Retina (tissue), 1 donor: Measurements from ENCODE around the gene SPAG17.

ENCODE experiments used
- DNase-seq: peaks from one replicate; pipeline ENCODE4 v3.0.0-alpha.2; 2016

SPAG17 gene

DNA sequence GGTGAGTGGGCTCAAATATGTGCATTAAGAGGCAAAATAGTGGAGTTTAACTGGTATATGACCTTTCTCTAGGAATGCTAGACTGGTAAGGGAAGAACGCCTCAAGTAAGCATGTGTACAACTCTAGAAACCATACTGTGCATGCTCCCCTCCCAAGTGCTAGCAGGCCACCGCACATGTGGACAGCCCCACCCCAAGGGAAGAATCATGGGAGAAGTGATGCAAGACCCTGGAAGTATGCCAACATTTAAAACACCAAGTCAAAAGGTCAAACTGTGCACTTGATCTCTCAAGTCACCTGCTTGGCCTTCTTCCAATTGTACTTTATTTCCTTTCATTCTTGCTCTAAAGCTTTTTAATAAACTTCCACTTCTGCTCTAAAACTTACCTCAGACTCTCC lies 135.0 kb downstream of the SPAG17 start:
- no peak for DNase-seq

DNA sequence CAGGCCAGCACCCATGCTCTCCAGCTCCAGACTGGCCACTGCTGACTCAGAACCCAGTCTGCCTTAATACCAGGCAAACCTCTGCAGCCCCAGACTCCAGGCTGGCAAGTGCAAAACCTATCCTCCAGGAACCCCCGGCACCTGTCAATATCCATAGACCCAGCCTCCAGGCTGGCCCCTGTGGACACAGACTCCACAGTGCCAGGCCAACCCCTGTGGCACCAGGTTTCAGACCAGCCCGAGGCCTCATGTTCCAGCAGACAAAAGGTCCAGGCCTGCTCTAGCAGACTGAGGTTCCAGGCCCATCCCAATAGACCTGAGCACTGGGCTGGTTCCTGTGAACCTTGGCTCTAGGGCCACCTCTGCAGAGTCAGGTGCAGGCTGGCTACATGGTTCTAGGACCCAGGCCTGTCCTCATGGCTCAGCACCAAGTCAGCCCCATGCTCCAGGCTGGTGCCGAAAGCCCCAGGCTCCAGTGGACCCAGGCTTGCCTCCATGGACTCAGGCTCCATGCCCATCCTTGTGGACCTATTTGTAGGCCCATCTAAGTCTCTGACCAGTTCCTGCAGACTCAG lies 137.3 kb downstream of the SPAG17 start:
- DNase-seq, result no peak

GRCh38 chr1:118047006-118047649 lies 137.9 kb downstream of the SPAG17 start:
- no peak for DNase-seq

- no peak for DNase-seq
These were observed 141.4 kb downstream of the SPAG17 start for GRCh38 chr1:118043624-118044023.

DNA sequence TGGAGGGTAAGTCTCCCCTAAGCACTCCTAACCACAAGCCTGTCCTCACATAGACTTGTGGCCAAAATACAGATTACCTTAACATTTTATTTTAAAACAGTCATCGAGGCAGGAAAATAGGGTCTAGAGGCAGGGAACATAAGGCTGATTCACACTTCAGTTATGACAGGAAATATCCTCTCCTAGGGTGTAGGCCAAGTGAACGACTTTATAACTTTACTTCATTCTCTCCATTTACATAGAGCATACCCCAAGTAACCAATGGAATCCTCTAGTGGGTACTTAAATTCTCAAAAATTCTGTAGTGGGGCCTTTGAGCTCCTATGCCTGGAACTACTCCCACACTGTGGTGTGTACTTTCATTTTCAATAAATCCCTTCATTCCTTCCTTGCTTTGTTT lies 142.5 kb downstream of the SPAG17 start:
- DNase-seq, result no peak

- DNase-seq, result no peak
These were observed 145.9 kb downstream of the SPAG17 start for GRCh38 chr1:118039170-118039569.

DNA sequence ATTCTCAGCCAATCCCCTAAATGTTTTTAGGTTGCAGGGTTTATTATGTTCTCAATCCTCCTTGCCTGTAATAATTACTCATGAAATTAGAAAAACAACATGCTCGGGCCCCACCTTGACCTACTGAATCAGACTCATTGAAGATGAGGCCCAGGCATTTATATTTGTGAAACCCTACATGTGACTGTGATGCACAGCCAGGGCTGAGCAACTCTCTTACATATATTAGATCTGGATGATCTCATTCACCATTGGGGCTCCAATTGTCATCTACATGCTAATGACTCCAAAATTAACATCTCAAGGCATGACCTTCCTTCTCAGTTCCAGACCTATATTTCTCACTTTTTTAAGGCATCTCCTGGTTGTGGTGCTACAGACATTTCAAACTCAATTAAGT lies 152.1 kb downstream of the SPAG17 start:
- DNase-seq, result no peak

DNA sequence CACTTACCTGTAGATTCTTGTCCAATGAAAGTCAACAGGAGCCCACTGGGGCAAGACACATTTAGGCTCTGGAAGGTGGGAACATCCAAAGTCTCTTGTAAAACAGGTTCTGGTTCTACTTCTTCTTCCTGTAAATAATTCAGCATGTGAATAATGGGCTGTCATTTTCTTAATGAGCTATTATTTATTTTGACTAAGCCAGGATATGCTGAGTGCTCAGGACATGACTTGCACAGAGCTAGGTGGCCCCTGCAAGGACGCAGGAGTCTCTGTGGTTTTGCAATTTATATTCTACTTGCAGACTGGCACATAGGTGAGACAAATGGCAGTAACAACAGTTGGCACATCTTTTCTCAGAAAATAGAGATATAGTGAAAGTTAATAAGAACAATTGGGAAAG lies 156.8 kb downstream of the SPAG17 start:
- no peak for DNase-seq

GRCh38 chr1:118023199-118023598 lies 161.8 kb downstream of the SPAG17 start:
- no peak for DNase-seq

DNA sequence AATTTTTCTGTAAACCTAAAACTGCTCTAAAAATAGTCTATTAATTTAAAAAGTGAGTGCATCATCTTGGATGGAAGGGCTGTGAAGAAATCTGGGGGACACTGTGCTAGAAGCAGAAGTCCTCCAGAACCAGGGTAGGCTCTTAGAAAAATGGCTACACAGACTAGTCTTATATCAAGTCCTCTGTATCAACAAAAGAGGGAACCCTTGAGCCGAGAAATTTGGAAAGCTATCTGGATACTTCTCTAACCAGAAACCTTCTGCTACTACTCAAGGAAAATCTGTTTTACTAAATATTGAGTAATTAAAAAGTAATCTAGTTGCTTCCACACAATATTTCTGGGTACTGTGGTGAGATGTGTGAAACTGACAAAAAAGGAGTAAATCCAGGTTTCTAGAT lies 163.4 kb downstream of the SPAG17 start:
- DNase-seq, result no peak

DNA sequence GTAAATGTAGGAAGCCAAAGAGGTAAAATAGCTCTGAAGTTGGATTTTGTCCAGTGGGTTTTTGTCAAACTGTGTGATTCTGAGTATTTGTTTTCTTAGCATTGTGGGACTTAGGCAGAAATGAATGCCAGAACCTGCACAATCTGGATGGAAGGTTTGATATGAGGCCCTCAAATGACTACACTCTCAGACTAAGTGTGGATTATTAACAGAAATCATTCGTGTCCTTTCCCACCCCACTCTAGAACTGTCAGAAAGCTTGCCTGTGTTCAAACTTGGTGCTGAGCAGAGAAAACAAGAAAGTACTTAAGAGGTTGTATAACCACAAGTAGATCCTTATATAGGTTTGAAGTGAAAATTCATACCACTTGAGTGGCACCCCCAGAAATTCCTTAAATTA lies 167.0 kb downstream of the SPAG17 start:
- no peak for DNase-seq

- no peak for DNase-seq
These were observed 171.1 kb downstream of the SPAG17 start for GRCh38 chr1:118013938-118014337.

- no peak for DNase-seq
These were observed 171.7 kb downstream of the SPAG17 start for GRCh38 chr1:118013336-118013735.

DNA sequence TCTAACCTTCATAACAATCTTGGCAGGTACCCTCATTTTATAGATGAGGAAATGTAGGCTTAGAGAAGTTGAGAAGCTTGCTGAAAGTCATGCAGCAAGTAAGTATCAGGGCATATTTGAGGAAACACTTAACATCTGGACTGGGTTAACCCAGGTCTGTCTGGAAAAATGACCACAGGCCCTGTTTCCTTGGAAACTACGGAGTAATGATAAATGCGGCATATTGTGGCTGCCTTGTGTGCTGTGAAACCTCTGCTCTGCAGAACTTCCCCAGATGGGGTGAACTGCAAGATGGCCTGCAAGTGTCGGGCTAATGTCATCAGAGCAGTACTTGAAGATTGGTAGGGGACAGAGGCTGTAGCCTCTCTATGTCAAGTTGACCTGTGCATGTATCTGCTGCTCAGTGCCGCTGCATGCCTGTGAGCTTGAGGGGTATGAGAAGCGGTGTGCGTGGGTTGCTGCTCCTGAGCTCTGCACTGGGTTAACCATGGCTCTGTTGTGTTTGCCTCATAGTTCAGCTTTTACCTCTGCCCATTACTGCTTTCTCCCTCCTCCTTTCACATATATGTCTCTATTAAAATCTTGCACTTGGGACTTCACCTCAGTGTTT lies 172.4 kb downstream of the SPAG17 start:
- no peak for DNase-seq

DNA sequence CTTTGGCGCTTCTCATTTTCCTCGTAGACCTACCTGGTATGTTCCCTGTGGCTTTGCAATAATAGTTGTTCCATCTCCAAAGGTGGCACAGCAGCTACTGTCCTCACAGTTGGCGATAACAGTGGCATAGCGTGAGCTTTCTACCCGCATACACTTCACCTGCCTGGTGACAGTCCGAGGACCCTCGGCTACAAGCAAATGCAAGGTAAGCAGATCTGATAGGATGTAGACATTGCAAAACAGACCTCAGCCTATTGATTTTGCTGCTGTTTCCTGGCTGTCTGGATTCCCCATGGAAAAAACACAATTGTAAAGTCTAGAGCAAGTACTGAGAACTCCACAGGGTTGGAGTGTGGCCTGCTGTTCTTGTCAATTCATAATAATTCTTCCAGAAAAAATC lies 177.0 kb downstream of the SPAG17 start:
- DNase-seq, result no peak

- DNase-seq, result no peak
These were observed 177.6 kb downstream of the SPAG17 start for GRCh38 chr1:118007391-118007790.

DNA sequence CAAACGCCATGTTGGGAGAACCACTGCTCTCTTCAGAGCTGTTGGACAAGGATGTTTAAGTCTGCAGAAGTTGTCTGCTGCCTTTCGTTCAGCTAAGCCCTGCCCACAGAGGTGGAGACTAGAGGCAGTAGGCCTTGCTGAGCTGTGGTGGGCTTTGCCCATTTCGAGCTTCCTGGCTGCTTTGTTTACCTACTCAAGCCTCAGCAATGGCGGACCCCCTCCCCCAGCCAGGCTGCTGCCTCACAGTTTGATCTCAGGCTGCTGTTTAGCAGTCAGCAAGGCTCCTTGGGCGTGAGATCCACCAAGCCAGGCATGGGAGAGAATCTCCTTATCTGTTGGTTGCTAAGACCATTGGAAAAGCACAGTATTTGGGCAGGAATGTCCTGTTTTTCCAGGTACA lies 180.7 kb downstream of the SPAG17 start:
- no peak for DNase-seq

DNA sequence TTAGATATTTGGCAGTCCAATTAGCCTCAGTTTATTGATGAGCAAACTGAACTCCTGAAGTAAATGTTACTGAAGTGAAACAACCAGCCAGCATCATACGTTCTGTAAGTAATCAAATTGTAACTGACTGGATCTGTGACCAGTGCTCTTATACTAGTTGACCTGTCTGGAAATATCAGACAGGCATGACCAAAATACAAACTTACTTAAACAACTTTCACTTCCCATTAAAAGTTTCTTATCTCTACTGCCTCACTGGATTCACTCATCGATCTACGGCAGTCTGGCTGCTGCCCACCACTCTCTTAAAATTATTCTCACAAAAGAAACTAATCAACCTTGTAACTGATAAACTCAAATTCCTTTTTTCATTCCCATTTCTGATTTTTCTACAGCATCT lies 199.1 kb downstream of the SPAG17 start:
- no peak for DNase-seq

DNA sequence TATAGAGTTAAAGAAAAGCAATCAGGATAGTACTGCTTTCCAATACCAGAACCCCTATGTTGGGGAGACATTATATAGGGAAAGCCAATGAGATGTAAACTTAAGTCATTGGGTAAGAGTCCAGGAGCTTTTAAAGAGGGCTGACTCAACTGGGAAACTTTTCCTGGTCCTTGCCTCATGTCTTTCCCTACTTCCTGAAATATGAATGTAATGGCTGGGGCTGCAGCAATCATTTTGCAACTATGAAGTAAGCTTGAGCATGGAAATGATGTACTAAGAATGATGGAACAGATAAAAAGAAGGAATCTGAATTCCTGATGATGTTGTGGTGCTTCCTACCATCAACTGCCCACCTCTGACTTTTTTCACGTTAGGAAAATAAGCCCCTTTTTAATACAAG lies 199.8 kb downstream of the SPAG17 start:
- DNase-seq, result no peak

- no peak for DNase-seq
These were observed 203.4 kb downstream of the SPAG17 start for GRCh38 chr1:117981455-117982192.

GRCh38 chr1:117976381-117976780 lies 208.6 kb downstream of the SPAG17 start:
- DNase-seq, result no peak

DNA sequence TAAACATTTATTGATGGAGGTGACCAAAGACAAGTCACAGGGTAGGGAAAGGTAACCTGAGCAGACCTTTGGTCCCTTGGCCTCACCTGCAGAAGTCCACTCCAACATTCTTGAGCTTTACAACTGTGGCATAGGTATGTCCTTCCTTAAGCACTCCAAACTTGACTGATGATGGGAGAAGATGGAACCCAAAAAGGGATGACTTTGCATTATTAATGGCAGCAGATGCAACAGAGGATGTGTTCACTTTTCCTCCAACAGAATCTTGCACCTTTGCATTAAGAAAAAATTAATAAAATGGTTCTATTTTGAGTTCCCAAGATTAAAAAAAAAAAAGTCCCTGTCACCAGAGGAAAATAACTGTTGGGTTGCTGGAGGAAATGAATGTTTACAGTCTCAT lies 213.3 kb downstream of the SPAG17 start:
- no peak for DNase-seq

DNA sequence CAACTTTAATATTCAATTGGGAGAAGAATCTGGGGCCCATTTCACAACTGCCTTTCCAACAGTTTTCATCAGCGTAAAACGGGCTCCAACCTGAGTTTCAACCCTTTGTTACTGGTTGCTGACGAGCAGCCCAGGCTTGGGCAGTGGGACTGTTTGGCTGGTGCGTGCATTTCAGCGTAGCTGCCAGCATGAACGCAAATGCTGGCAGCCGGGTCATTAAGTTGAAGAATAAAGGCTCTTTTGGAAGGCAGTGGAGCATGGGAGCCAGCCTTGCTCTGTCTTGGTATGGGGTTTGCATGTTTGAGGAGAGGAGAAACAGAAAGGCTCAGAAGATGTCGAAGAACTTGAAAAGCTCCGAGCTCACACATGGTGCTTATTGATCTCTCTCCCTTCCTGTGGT lies 214.8 kb downstream of the SPAG17 start:
- peak; percentile 59 for DNase-seq

- no peak for DNase-seq
These were observed 217.1 kb downstream of the SPAG17 start for GRCh38 chr1:117967881-117968280.
